GM04504 (cell line): ENCODE data around the gene PTH2R.
"Not testable (repeated sequence)": the region's sequence is repeated elsewhere in the genome, so short reads cannot be mapped to it uniquely, and the experiment has no call there.

Experiments
- DNase-seq: peaks from one replicate; pipeline ENCODE4 v3.0.0-alpha.2; 2012; ENCODE audit warnings: low read depth

PTH2R gene

DNA sequence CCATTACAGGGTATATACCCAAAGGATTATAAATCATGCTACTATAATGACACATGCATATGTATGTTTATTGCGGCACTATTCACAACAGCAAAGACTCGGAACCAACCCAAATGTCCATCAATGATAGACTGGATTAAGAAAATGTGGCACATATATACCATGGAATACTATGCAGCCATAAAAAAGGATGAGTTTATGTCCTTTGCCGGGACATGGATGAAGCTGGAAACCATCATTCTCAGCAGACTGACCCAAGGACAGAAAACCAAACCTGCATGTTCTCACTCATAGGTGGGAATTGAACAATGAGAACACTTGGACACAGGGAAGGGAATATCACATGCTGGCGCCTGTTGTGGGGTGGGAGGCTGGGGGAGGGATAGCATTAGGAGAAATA is 9.8 kb upstream of the PTH2R start:
- DNase-seq: not testable (repeated sequence)

DNA sequence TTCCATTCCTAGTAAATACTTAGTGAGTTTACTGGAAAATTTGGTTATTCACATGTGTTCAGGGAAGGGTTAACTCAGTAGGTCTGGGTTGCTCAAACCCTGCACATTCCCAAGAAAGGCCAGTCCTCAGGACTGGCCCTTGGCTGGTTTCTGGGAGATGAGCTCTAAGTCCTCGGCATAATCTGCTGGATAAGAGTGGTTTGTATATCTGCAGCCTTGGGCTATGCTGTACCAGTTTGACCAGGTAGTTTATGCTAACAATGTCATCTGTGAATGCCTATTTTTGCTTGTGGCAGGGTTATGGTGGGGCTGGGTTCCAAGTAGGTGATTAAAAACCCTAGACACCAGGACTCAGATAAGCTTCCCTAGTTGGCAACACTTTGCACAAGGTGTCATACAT is 7.4 kb upstream of the PTH2R start:
- no peak for DNase-seq

DNA sequence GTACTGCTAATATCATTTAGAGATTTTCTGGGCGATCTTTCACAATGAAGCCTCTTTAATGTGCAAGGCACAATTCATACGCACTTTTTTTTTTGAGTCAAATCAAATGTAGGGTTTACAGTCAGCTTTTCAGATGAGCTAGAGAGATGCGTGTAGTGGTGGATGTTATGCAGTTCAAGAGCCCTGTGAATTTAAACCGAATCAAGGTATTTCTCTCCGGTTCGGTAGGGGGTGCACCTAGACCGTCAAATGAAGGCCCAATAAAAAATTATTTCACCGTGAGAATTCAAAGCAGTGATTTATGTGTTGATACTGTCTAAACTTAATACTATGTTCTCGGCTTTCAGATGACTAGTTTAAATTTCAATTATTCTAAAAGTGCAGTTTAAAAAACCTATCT is 1.1 kb downstream of the PTH2R start:
- DNase-seq: no peak

DNA sequence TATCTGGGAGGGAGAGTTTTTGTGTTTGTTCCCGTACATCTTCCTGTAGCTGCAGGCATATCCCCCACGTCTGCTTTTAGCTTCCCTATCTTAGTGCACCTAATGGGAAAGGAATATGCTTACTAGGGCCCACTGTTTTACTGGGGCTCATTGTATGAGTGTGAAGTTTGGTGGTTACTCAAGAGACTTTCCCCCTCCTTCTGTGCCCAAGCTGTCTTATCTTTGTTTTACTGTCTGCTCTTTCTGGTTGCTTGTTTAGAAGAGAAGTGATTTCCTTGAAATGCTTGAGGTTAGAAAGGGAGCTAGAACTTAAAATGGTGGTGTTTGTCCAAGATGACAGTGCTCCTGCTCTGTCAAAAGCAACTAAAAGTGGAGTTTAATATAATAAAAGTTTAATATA is 7.3 kb downstream of the PTH2R start:
- DNase-seq: no peak

DNA sequence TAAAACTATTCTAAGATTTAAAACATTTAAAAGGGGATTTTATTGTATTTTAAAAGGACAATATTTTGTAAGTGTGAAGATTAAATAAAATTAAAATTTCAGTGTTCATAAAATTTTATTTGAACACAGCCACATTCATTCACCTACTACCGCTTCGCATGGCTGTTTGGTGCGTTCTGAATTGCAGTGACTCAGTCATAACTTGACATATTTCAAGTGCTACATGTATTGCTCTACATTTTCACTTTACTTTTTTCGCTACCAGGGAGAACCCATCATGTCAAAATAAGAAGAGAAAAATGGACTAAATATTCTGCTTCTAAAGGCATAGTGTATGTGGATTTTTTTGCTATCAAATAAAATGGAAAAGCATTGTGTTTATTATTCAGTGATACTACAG is 8.7 kb downstream of the PTH2R start:
- no peak for DNase-seq

DNA sequence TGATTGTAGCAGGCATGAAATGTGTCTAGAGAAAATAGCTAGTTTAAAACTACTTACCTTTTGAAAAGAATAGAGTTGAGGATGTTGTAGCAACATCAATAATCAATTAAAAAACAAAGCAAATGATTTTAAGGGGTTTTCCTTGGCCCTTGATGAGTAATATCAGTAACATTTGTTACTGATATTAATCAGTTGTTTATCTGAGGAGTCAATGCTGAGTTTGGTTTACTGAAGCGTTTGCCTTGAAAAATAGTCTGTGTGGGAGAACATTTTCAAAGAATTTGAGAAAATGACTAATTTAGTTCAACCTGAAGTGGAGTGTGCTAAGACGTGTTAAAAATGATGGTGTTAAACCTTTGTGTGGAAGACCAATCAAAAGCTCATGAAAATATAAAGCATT is 9.3 kb downstream of the PTH2R start:
- DNase-seq: no peak

DNA sequence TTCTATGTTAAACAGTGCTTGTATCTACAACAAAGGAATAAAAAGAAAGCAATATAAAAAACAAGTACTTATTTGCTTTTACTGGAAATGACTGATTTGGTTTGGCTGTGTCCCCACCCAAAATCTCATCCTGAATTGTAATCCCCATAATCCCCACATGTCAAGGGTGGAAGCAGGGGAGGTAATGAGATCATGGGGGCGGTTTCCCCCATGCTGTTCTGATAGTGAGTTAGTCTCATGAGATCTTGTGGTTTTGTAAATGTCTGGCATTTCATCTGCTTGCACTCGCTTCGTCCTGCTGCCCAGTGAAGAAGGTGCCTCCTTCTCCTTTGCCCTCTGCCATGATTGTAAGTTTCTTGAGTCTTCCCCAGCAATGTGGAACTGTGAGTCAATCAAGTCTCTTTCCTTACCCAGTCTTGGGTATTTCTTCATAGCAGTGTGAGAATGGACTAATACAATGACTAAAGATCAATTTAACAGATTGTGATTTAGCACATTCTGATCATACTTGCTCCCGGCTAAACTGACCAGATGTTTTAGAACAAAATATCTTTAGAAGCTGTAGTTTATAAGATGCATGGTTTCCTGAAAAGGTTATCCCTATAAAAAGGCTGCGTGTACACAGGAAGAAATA is 19.9 kb downstream of the PTH2R start:
- DNase-seq: no peak

DNA sequence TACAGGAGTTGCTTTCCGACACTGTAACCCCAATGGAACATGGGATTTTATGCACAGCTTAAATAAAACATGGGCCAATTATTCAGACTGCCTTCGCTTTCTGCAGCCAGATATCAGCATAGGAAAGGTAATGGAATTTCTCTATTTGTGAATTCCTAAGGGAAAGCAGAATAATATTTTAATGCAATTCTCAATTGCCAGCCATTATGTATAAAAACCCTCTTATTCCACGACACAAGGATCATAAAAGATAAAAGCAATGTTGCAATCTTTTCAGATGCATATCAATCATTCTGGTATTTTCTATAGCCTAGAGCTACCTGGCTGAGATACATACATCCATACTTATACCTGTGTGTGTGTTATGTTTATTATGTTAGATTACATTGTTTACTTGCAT is 31.2 kb downstream of the PTH2R start:
- no peak for DNase-seq

DNA sequence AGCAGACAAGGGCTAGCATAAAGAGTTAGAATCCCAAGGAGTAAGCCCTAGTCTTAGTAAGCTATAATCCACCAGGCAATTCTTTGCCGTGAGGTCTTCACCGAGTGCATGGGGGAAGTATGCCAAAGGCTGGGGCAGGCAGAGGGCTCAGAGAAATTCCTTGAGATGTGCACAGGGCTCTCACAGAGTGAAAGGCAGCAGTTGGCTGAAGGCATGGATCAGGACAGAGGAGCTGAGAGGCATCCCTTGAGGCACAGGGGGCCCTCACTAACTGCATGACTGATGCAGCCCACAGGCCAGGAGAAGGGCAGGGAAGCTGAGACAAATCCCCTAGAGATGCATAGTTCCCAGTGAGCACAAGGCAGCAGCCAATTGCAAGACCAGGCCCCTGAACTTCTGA is 34.1 kb downstream of the PTH2R start:
- no peak for DNase-seq

DNA sequence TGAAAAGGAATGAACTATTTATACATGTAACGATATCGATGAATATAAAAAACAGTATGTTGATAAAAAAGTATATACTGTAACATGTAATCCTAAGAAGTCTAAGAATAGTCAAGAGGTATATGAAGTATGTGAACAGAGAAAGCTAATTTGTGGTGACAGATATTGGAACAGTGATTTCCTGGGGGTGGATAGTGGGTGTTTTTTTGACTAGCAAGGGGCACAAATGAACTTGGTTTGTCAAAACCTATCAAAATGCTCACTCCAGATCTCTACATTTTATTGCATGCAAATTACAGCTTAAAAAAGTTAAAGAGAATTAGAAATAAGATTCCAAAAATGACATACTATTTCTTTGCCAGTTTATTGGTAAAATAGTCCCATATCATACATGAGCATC is 35.4 kb downstream of the PTH2R start:
- no peak for DNase-seq

DNA sequence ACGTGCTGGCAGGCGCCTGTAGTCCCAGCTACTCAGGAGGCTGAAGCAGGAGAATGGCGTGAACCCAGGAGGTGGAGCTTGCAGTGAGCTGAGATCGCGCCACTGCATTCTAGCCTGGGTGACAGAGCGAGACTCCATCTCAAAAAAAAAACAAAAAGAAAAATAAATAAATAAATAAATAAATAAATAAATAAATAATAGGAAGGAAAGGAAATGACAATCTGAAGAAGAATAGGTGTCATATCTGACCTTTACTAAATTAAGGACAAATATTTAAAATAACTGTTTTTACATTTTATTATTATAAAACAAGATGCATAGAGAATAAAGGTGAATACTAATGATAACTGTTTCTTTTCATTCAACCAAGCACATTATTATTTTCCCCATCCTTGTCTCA is 40.9 kb downstream of the PTH2R start:
- not testable (repeated sequence) for DNase-seq

DNA sequence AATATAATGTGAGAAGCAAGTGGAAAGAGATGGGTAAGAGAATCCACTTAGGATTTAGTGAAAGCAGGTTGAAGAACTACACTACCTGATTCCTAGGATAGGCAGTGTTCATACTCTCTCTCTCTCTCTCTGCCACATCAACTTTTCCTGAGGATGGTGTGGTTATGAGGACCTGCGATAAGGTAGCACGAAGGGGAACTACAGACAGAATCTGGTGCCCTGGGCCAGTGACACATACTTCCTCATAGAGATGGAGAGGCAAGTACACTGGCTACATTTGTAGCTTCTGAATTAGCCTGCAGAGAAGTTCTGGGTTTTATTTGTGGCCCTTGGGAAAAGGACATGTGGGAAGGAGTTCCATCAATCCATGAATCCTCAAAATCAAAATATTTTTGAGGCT is 44.5 kb downstream of the PTH2R start:
- no peak for DNase-seq

DNA sequence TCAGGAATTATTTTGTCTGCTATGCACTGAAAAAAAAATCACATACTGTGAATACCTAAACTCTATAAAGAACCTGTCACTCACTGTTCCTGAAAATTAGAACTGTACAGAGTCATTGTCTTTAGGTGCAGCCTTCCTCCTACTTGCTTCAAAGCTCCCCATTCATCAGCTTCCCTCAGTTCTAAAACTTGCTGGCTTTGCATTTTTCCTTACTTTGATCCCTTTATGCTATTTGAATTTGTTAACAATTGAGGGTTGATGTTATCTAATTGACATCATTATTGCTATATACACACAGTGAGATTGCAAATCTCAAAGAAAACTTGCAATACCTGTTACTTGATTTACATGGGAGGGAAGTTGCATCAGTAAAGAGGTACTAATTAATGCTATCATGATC is 48.3 kb downstream of the PTH2R start:
- DNase-seq: no peak

DNA sequence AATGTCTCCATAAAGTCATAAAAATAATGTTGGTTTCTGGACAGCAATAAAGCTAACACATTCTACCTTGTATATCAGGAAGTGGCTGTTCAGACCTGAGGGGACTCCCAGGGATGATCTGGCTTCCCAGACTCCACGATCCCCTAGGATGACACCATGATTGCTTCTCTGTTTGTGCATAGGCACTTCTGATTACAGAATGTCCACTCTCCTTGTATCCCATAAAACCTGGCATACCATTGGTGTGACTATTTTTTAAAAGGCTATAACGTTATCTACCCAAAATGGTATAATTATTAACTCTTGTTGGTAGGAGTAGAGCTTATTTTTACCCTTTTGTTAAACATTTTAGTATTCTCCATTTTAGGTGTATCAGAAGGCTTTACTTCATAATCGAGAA is 57.1 kb downstream of the PTH2R start:
- no peak for DNase-seq

DNA sequence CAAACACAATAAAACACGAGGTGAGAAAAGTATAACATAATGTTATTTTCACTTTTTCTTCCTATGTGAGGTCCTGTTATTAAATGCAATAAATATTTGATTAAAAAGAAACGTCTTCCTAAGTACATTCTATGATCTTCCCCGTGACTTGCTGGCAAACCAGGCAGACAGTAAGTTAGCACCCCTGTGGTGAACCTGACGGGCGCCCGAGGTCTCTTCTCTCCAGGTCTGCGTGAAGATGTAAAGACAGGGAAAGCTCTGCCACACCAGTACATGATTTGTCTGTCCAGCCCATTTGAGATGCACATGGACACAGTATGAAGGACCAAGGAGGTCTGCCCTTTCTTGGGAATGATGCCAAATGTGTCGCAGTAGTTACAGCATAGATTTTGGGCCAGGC is 57.6 kb downstream of the PTH2R start:
- no peak for DNase-seq

DNA sequence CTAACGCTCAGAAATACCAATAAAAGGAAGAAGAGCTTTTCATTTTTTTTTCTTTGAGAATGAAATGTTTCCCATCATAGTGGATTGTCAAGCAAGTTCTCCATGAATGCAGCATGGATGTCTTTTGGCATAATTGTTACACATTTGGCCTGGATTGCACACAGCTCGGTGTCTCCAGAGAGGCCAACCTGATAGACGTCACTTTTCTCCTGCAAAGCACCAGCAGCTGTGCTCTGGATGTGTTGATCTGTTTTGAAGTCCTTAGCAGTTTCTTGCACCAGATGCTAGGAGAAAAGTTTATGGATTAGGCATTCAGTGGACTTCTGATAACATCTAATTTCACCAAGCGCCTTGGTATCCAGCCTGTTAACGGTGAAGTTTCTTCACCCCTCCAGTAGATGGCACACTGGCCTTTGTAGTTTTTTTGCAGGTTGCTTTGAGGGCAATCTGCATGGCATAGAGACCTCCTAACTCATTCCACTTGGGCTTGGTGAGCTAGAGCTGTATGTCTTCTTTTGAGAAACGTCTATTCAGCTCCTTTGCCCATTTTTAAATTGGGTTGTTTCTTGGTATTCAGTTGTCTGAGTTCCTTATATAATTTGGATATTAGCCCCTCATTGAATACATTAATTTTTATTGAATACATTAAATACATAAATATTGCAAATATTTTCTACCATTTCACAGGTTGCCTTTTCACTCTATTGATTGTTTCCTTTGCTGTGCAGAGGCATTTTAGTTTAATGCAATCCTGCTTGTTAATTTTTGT is 59.7 kb downstream of the PTH2R start:
- no peak for DNase-seq

DNA sequence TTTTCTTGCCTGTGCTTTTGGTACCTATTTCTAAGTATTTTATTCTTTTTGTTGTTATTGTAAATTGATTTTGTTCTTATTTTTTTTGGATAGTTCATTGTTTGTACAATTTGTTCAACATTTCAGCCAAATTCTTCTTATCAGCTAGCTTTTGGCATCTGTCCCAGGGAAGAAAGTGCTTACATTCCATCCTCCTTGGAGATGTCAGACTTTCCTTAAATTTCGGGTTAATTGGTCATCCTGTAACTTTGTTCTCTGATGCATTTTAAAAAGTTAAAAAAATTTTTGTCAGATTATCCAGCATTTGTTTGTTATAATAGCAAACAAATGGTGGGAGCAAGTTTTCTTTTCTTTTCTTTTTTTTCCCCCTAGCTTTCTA is 60.3 kb downstream of the PTH2R start:
- DNase-seq: no peak

DNA sequence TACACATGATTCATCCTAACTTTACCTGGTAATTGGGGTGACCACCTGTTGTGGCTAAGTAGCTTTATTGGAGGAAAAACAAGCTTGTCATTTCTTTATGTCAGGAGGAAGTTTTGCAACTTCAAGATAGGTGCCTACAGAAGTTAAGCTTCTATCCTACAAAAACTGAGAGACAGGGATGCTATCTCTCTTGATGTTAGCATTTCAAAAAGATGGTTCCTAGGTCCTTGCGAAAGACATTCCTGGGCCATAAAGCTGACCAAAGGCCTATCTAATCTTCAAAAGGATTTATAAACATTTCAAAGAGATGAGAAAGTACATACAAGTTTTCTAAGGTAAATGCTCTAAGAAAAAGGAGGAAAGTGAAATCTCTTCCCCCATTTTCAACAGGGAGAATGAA is 61.0 kb downstream of the PTH2R start:
- DNase-seq: no peak

DNA sequence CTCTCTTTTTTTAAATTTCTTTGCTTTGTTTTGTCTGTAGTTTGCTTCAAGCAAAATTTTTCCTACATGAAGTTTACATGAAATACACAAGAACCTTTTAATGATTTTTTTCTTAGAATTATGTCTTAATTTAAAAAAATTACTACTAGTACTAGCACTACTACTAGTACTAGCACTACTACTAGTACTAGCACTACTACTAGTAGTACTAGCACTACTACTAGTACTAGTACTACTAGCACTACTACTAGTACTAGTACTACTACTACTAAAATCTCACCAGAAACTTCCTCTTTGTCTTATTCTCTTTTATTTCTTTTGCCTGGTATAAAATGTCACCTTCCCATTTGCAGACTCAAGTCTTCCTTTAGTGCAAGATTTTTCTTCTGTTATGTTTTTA is 71.1 kb downstream of the PTH2R start:
- no peak for DNase-seq

DNA sequence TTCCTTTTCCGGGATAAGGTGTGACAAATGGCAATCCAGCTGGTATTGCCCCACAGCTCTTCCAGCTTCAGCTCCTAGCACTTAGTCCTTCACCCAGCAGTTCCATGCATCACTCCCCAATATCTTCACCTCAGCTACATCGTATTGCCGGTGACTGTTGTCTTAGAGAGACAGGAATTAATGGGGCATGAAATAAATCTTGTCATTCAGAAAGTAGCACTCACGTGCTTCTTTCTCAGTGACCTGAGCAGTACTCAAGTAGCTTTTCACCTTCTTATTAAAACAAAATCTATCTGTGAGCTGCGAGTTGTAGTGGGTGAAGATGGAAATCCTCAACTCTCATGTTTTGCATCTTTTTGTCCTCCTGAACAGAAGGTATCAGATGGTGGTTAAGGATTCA is 72.8 kb downstream of the PTH2R start:
- no peak for DNase-seq

DNA sequence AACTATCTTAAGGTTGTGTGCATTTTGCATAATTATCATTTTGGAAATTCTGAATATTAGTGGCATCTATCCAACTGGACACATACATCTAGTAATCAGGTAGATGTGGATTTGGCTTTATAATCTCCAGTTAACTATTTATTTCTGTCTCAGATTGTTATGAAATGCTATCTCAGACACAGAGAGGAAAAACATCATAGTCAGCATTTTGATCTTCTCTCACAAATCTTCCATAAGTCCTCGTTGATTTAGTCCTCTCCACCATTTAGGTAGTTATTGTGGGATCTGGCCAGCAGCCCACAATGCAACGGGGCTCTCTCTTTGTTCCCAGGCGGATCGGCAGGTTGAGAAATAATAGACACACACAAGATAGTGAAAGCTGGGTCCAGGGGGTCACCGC is 75.4 kb downstream of the PTH2R start:
- not testable (repeated sequence) for DNase-seq

DNA sequence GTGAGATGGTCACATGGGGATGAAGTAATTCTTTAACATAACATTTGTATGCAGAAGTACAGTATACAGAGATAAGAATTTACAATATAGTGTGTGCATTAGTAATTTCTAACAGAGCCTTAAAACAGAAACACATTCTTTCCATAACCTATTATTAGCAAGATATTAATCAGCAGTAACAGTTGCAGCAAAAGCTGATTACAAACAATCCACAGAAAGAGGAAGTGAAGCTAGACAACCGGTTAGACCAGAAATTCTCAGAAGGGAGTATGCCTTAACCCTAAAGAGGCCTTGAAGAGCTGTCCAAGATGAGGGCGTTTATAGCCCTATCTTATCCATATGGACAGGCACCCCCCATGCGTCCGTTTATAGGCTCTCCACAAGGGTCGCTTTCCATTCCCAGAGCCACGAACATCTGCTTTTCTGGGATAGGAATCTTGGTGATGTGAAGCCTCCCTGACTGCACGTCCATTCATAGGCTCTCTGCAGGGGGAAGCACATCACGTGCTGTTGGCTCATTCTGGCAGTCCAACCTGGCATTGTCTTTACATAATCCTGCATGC is 75.9 kb downstream of the PTH2R start:
- DNase-seq: not testable (repeated sequence)

DNA sequence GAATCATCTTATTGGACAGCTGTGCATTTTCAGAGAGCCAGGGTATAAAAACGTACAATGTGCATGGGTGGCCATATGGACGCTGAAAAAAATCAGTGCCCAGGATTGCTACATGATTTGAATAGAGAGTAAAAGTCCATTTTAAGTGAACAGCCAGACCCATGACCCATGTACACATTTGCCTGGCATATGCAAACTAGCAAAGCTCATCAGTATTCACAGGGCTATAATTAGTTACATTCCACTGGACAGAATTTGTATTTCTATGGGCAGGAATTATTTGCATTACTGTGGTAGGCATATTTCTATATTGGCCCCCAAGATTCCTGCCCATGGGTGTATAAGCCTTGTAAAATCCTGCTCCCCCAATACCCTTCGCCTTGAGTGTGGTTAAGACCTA is 78.8 kb downstream of the PTH2R start:
- no peak for DNase-seq
